PFSK-1 (cell line): ENCODE measurements around the gene FFAR2.

ENCODE experiments used
- FOXP2 ChIP-seq: optimal IDR thresholded peaks from 2 replicates; pipeline ENCODE3; 2011; ENCODE audit warnings: borderline replicate concordance, control low read depth, inconsistent platforms; ENCODE audit not compliant: insufficient read depth; ENCODE audit errors: extremely low read length, extremely low read depth
- POLR2AphosphoS5 ChIP-seq: IDR thresholded peaks from 2 replicates; pipeline ENCODE4 v1.6.1; 2012; ENCODE audit warnings: low read depth, mild to moderate bottlenecking, control low read depth, low read length, moderate library complexity
- SIN3A ChIP-seq: IDR thresholded peaks from 2 replicates; pipeline ENCODE4 v1.6.1; 2012; ENCODE audit warnings: mild to moderate bottlenecking, low read length, moderate library complexity, borderline replicate concordance; ENCODE audit not compliant: insufficient read depth
- TAF1 ChIP-seq: IDR thresholded peaks from 2 replicates; pipeline ENCODE4 v1.6.1; 2012; ENCODE audit warnings: low read length, control low read depth, borderline replicate concordance; ENCODE audit not compliant: insufficient read depth
- TF ChIP-seq, protein P1 (sequence below), 2 experiments: IDR thresholded peaks; 2 replicates each; pipeline versions ENCODE4 v1.6.1 to v1.8.0; 2011 to 2012; ENCODE audit warnings: low read depth in 2 of 2, low read length in 2 of 2, control low read depth in 1 of 2, inconsistent platforms in 1 of 2, mild to moderate bottlenecking in 1 of 2, moderate library complexity in 1 of 2; ENCODE audit not compliant: insufficient read depth in 1 of 2

FFAR2 gene

DNA sequence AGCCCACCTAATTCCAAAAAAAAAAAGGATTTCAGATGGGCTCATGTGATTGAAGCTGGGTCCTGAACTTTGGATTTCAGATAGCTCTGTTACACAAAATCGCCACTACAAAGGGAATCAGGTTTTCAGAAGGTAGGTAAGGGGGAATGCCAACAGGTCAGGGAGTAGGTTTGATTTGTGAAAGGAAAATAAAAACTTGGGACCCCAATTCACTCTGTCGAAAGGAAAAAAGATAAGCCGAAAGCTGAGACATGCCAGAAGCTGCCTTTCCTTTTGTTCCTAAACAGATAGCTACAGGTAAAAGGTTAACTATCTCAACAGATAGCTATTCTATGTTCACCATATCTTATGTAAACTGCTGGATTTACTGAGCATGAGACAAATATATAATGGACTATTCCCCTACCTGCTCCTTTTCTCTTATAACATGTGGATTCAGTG is 38.2 kb downstream of the FFAR2 start:
- TF ChIP-seq FOXP2 (no peak), POLR2AphosphoS5 (no peak)

DNA sequence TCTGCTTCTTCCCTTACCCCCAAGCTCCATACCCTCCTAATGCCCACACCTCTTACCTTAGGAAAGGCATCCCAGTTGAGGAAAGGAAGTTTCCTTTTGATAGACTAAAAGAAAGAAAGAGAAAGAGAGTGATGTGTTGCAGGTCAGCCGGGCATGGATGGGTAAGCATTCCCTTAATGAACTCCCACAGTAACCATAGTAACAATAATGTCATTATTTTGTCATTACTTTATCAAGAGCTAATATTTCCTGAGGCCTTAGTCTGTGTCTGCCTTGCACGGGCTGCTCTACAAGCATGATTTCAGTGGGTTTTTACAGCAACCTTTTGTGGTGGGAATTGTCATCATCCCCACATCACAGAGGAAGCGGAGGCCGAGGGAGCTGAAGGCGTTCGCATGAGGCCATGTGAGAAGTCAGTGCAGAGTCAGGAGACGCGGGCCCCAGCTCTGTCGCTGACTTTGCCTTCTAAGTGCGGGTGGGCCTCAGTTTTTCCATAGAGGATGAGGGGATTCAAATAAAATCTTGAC is 39.7 kb downstream of the FFAR2 start:
- TF ChIP-seq TAF1, result no peak

DNA sequence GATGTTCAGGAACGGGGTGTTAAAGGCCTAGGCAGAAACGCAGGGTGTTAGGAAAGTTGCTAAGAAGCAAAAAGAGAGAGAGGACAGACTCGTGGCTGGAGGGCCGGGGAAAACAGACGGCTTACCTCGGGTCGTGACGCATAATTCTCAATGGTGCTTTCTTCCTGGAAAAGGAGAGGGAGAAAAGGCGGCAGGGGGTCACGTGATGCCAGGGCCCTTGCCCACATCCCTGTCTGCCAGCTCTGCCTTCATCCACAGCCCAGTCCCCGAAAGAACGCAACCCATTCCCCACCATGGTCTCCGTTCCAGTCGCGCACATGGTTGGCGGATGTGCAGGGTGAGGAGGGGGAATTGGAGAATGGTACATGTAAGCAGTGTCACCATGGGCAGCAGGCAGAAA is 40.6 kb downstream of the FFAR2 start:
- TF ChIP-seq TAF1, result no peak
- TF ChIP-seq FOXP2, result no peak

DNA sequence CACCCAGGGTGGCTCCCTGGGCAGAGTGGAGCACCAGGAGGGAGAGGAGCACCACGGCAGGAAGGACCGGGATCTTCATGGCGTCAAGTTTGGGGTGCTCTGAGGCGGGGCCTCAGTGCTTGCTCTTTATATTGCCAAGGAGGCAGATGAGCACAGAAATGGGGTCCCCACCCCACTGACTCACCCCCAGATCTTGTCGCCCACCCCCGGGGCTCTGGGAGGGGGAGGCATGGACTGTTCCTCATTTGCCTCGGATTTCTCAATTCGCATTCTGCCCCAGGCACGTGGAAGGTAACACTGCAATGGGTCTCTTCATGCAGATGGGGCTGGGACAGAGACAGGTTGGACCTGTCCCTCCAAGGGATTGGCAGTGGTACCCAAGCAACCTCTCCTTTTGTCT is 42.3 kb downstream of the FFAR2 start, which contains the start of gene KRTDAP:
Gene KRTDAP, minus strand, starts transcription at position 101 of the 400 bp plus-strand sequence. Its CDS starts 22 bp downstream, at position 79.
- TF ChIP-seq TAF1 (no peak), FOXP2 (no peak), POLR2AphosphoS5 (no peak), SIN3A (no peak)
- TF ChIP-seq, protein P1, sequence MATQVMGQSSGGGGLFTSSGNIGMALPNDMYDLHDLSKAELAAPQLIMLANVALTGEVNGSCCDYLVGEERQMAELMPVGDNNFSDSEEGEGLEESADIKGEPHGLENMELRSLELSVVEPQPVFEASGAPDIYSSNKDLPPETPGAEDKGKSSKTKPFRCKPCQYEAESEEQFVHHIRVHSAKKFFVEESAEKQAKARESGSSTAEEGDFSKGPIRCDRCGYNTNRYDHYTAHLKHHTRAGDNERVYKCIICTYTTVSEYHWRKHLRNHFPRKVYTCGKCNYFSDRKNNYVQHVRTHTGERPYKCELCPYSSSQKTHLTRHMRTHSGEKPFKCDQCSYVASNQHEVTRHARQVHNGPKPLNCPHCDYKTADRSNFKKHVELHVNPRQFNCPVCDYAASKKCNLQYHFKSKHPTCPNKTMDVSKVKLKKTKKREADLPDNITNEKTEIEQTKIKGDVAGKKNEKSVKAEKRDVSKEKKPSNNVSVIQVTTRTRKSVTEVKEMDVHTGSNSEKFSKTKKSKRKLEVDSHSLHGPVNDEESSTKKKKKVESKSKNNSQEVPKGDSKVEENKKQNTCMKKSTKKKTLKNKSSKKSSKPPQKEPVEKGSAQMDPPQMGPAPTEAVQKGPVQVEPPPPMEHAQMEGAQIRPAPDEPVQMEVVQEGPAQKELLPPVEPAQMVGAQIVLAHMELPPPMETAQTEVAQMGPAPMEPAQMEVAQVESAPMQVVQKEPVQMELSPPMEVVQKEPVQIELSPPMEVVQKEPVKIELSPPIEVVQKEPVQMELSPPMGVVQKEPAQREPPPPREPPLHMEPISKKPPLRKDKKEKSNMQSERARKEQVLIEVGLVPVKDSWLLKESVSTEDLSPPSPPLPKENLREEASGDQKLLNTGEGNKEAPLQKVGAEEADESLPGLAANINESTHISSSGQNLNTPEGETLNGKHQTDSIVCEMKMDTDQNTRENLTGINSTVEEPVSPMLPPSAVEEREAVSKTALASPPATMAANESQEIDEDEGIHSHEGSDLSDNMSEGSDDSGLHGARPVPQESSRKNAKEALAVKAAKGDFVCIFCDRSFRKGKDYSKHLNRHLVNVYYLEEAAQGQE (IDR thresholded peaks at IDR 0.05; ENCODE audit: insufficient read depth in 1 of 2, low read depth in 2 of 2, low read length in 2 of 2), result no peak

DNA sequence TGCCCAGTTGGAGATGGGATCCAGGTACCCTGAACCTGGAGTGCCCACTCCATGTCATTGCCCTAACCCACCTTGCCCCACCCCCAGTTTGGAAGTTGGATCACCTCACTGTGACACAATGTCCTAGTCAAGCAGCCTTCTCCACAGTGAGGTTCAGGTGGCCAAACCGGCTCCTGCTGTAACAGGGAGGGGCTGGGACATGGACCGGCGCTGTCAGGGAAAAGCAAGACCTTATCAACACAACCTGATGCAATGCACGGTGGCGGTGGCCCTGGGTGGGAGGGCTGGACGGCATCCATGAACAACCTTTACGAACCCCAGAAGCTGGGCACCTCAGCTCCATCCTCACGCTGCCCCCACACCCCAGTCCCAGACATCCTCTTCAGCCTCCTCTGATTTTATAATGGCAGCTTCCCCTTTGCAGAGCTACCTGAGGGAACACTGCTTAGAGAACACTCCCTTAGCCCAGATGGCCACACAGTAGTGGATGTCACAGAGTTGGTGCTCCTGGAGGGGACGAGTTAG is 43.8 kb downstream of the FFAR2 start:
- TF ChIP-seq POLR2AphosphoS5 (no peak), TAF1 (no peak), SIN3A (no peak), FOXP2 (no peak)
- TF ChIP-seq, protein P1 (IDR thresholded peaks at IDR 0.05; ENCODE audit: insufficient read depth in 1 of 2, low read depth in 2 of 2, low read length in 2 of 2), result no peak

DNA sequence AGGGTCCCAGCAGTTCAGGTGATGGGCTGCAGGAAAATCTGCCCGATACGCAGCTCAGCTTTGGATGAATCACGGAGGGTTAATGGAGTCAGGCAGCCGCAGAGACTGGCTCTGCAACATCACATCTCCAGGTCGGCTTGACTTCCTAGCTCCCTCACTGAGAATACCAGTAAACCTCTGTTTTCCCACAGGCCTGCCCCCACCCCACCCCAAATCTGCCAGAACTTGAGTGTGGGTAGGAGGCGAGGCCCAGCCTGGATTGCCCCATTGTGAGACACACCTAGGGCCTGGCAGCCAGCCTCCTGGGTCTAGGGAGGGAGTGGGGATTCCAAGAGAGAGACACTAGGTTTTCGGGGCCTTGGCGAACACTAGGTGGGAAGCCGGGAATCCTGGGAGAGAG is 45.9 kb downstream of the FFAR2 start:
- TF ChIP-seq TAF1 (no peak), FOXP2 (no peak), SIN3A (no peak)
- TF ChIP-seq, protein P1 (IDR thresholded peaks at IDR 0.05; ENCODE audit: insufficient read depth in 1 of 2, low read depth in 2 of 2, low read length in 2 of 2), result no peak
